Measurements from ENCODE around the gene INPP1. TPM values are rescaled to one million over a fixed set of nuclear protein-coding genes. Genes with fewer than 3 reads are reported as not detected.

Gene INPP1
- polyA plus RNA-seq, 1 donor (not counting 4 experiments of a cell fraction or from before 2014, with no cell fraction given) = 6.3 TPM

- dilution Hi-C loops (cut with MboI; ENCODE audit: extremely low pct_ligation_motif_present, low sequenced_read_pairs) = no loop called here
- DNase-seq (ENCODE audit: low read depth, low spot score) = no peak
- Histone ChIP-seq H3K4me3 (ENCODE audit: control insufficient read depth in 2 of 3, extremely low read depth in 1 of 3, insufficient read depth in 2 of 3, low read depth in 1 of 3, low read length in 3 of 3) (no peak overlapping the region), H3K4me2 (ENCODE audit: control insufficient read depth, extremely low read depth, insufficient read depth, low read depth, low read length) (no peak overlapping the region), H4K20me1 (ENCODE audit: control insufficient read depth, extremely low read depth, insufficient read depth, low read length) (no peaks in the 10 kb centered on the region), H3K36me3 (ENCODE audit: control insufficient read depth in 2 of 2, extremely low read depth in 1 of 2, insufficient read depth in 2 of 2, low read length in 2 of 2) (no peaks in the 10 kb centered on the region), H2AFZ (ENCODE audit: control insufficient read depth, low read length) (no peak overlapping the region), H3K4me1 (ENCODE audit: control insufficient read depth, extremely low read depth, insufficient read depth, low read length) (peaks cover 33% of the 10 kb centered on the region), H3K27ac (ENCODE audit: control insufficient read depth, insufficient read depth, low read length) (no peak overlapping the region), H3K9me1 (ENCODE audit: control insufficient read depth, extremely low read depth, insufficient read depth, low read length) (no peaks in the 10 kb centered on the region), H3K27me3 (ENCODE audit: control insufficient read depth, extremely low read depth, insufficient read depth, low read length) (no peaks in the 10 kb centered on the region), H3K79me2 (ENCODE audit: control insufficient read depth, insufficient read depth, low read length) (no peaks in the 10 kb centered on the region), H3K9me3 (ENCODE audit: control insufficient read depth, low read depth, low read length) (no peaks in the 10 kb centered on the region), H3K9ac (ENCODE audit: control insufficient read depth, extremely low read depth, insufficient read depth, low read length) (no peak overlapping the region)
- FAIRE-seq = no peak
- TF ChIP-seq CTCF (optimal IDR thresholded peaks at IDR 0.05 in 1 of 3, IDR thresholded peaks at IDR 0.05 in 1 of 3, conservative IDR thresholded peaks at IDR 0.05 in 1 of 3; ENCODE audit: extremely low read depth in 1 of 3, insufficient read depth in 2 of 3, low read length in 3 of 3) (no peak), EZH2 (IDR thresholded peaks at IDR 0.05; ENCODE audit: low read length) (no peak)
Measured at GRCh38 chr2:190361572-190361971, 18.2 kb downstream of the INPP1 start.

GRCh38 chr2:190362894-190363293 lies 19.5 kb downstream of the INPP1 start:
- H3K4me1 ChIP-seq (ENCODE audit: control insufficient read depth, extremely low read depth, insufficient read depth, low read length) = peaks cover 23% of the 10 kb centered on the region
- no peak overlapping the region for H3K27ac ChIP-seq (ENCODE audit: control insufficient read depth, insufficient read depth, low read length)
- no peak overlapping the region for H3K4me3 ChIP-seq (ENCODE audit: control insufficient read depth in 2 of 3, extremely low read depth in 1 of 3, insufficient read depth in 2 of 3, low read depth in 1 of 3, low read length in 3 of 3)
- no peaks in the 10 kb centered on the region for H3K27me3 ChIP-seq (ENCODE audit: control insufficient read depth, extremely low read depth, insufficient read depth, low read length)
- H3K79me2 ChIP-seq (ENCODE audit: control insufficient read depth, insufficient read depth, low read length) = no peaks in the 10 kb centered on the region
- H3K9ac ChIP-seq (ENCODE audit: control insufficient read depth, extremely low read depth, insufficient read depth, low read length) = no peak overlapping the region
- no peaks in the 10 kb centered on the region for H3K36me3 ChIP-seq (ENCODE audit: control insufficient read depth in 2 of 2, extremely low read depth in 1 of 2, insufficient read depth in 2 of 2, low read length in 2 of 2)
- TF ChIP-seq EZH2 (IDR thresholded peaks at IDR 0.05; ENCODE audit: low read length) = no peak
- no peak for DNase-seq (ENCODE audit: low read depth, low spot score)
- H4K20me1 ChIP-seq (ENCODE audit: control insufficient read depth, extremely low read depth, insufficient read depth, low read length) = no peaks in the 10 kb centered on the region
- FAIRE-seq = no peak
- H3K4me2 ChIP-seq (ENCODE audit: control insufficient read depth, extremely low read depth, insufficient read depth, low read depth, low read length) = no peak overlapping the region
- no peak overlapping the region for H2AFZ ChIP-seq (ENCODE audit: control insufficient read depth, low read length)
- no peaks in the 10 kb centered on the region for H3K9me1 ChIP-seq (ENCODE audit: control insufficient read depth, extremely low read depth, insufficient read depth, low read length)
- H3K9me3 ChIP-seq (ENCODE audit: control insufficient read depth, low read depth, low read length) = no peaks in the 10 kb centered on the region
- dilution Hi-C loops (cut with MboI; ENCODE audit: extremely low pct_ligation_motif_present, low sequenced_read_pairs) = no loop called here

- Histone ChIP-seq H2AFZ (ENCODE audit: control insufficient read depth, low read length) (no peak overlapping the region), H3K9me3 (ENCODE audit: control insufficient read depth, low read depth, low read length) (no peaks in the 10 kb centered on the region), H3K4me3 (ENCODE audit: control insufficient read depth in 2 of 3, extremely low read depth in 1 of 3, insufficient read depth in 2 of 3, low read depth in 1 of 3, low read length in 3 of 3) (no peak overlapping the region), H3K4me1 (ENCODE audit: control insufficient read depth, extremely low read depth, insufficient read depth, low read length) (no peaks in the 10 kb centered on the region), H3K9ac (ENCODE audit: control insufficient read depth, extremely low read depth, insufficient read depth, low read length) (no peak overlapping the region), H3K36me3 (ENCODE audit: control insufficient read depth in 2 of 2, extremely low read depth in 1 of 2, insufficient read depth in 2 of 2, low read length in 2 of 2) (no peaks in the 10 kb centered on the region), H3K27ac (ENCODE audit: control insufficient read depth, insufficient read depth, low read length) (no peak overlapping the region), H4K20me1 (ENCODE audit: control insufficient read depth, extremely low read depth, insufficient read depth, low read length) (no peaks in the 10 kb centered on the region), H3K4me2 (ENCODE audit: control insufficient read depth, extremely low read depth, insufficient read depth, low read depth, low read length) (no peak overlapping the region), H3K79me2 (ENCODE audit: control insufficient read depth, insufficient read depth, low read length) (no peaks in the 10 kb centered on the region), H3K9me1 (ENCODE audit: control insufficient read depth, extremely low read depth, insufficient read depth, low read length) (no peaks in the 10 kb centered on the region), H3K27me3 (ENCODE audit: control insufficient read depth, extremely low read depth, insufficient read depth, low read length) (no peaks in the 10 kb centered on the region)
- dilution Hi-C loops (cut with MboI; ENCODE audit: extremely low pct_ligation_motif_present, low sequenced_read_pairs) = no loop called here
- DNase-seq (ENCODE audit: low read depth, low spot score) = no peak
- TF ChIP-seq CTCF (optimal IDR thresholded peaks at IDR 0.05 in 1 of 3, IDR thresholded peaks at IDR 0.05 in 1 of 3, conservative IDR thresholded peaks at IDR 0.05 in 1 of 3; ENCODE audit: extremely low read depth in 1 of 3, insufficient read depth in 2 of 3, low read length in 3 of 3) (no peak), EZH2 (IDR thresholded peaks at IDR 0.05; ENCODE audit: low read length) (no peak)
- FAIRE-seq = no peak
Measured at GRCh38 chr2:190365499-190366204, 22.3 kb downstream of the INPP1 start.
